Left colon (tissue), 2 donors: Measurements from ENCODE around the gene ZBTB16. TPM values are rescaled to one million over a fixed set of nuclear protein-coding genes. Genes with fewer than 3 reads are reported as not detected.

ENCODE experiments used
- ATAC-seq: fragments of 200-7000 bp; cut with Tn5 transposase; one replicate; pipeline ENCODE4 v1.9.1; 2020; ENCODE audit warnings: mild to moderate bottlenecking, moderate library complexity
- DNase-seq, 2 donors: peaks; one replicate each; pipeline ENCODE4 v3.0.0-alpha.2; 2020
- intact Hi-C, 2 donors: fragments of 100-400 bp; cut with DNase I in 1 of 2; cut with micrococcal nuclease in 1 of 2; formaldehyde crosslinking; loops; one replicate each; pipeline versions ENCODE4 v1.11.2 to v1.14.0; 2022; cut with DNase I, micrococcal nuclease
- total RNA-seq, 2 donors: library from RNA; stranded (reverse); fragmentation: NEBNext Ultra II Directional; extraction: Animal tissue kit (Norgen Biotek cat#: 25700); gene quantifications; one replicate each; pipeline ENCODE4 v1.2.1, GENCODE V29; 2021
- donor health status: DM: no; HTN: no; CAD: no.
- donor health status: DM: yes; HTN: yes; CAD: no.

The ZBTB16 gene
- total RNA-seq, 2 donors from 2014 or later, result 10.0 to 75.1 TPM

DNA sequence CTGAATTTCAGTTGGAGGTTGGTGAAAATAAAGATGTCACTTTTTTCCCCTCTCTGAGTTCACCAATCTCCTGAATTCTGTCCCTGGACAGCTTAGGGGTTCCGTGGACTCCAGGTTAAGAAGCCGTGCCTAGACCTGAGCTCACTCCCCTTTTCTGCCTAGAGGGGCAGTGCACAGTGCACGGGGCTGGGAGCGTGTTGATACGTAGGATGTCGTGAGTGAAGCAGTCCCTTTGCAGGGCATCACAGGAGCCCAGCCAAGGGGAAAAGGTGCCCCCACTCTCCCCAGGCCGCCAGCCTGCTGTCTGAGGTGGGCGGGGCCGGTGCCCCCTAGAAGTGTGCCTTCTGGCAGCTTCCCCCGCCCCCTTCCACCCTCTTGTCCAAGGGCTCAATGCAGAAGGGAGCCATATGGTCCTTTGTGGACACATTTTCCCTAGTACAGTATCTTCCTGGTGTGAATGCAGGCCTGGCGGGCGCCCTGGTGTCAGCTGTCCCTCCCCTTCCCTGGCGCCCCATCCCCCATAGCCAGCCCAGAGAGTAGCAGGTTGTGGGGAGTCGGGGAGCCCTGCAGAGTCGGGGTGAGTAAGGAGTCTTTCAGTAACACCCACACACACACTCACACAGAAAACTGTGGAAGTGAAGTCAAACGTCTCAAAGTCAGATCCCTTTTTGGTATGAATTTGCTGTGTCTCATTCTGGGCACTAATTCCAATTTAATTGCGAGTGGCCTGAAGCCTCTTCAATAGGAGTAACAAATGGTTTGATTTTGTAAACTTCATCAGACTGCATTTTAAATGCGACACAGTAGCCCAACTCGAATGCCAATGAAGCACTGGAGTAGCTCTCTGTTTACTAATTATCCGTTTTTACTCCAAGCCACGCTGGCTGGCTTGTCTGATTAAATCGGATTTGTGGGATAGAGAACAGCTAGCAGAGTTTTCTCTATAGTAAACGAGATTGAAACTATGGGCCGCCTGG is 169.2 kb downstream of the ZBTB16 start:
- DNase-seq, result no peak
- ATAC-seq, result no peak
- intact Hi-C loops, result no loop called here

DNA sequence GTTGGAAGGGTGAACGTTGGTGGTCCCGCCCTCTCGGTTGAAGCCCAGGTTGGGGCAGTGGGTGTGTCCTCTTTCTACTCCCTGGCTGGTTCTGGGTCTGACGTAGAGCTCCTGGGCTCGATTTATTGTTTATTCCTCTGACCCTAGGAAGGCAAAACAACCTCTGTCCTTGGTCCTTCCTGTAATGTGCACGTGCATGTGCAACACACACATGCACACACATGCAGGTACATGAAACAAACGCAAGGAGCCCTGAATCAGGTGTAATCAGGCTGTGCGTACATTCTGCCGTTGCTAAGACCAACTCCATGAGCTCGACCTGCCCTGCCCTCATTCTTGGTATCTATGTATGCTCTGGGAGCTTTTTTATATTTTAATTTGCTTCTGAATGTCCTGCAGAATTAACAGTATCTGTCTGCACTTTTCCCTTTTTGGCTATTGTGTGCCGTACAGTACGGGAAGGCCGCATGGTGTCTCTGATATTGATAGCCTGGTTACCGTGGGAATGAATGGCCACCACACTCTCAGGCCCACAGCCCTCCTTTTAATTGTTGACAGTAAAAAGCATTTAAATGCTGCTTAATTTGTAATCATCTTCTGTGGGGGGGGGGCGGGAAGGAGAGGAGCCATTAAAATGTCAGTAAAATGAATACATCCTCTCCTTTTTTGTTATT is 170.7 kb downstream of the ZBTB16 start:
- no peak for ATAC-seq
- DNase-seq, result no peak
- intact Hi-C loops, result no loop called here

DNA sequence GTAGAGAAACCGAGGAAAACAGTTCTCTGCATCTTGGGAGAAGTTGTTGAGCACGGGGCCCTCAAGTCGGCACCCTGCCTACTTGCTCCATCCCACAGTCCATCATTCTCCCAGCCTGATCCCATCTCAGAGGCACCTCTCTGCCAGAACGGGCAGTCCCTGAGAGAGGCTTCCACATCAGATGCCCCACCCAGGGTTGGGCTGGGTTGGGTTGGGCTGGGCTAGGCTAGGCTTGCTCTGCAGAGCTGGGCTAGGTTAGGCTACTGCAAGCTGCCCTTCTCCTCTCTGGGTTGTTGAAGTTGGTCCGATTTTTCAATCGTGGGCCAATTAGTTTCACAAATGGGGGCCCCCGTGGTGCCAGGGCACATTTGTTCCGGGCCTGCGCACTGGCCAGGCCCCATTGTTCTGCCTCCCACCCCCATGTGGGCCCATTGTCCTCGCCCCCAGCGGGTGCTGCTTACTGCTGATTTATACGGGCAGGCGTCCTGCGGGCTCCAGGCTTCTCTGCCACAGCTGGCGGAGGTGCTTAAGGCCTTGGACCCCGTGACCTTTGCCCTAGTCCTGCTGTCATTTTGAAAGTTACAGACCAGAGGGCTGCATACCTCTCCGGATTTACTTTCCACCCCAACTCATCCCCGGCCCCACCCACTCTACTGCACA is 173.0 kb downstream of the ZBTB16 start:
- DNase-seq (peak in 1 of 2 donors; percentile 54), ATAC-seq (peak; percentile 91)
- intact Hi-C loops, result no loop called here

DNA sequence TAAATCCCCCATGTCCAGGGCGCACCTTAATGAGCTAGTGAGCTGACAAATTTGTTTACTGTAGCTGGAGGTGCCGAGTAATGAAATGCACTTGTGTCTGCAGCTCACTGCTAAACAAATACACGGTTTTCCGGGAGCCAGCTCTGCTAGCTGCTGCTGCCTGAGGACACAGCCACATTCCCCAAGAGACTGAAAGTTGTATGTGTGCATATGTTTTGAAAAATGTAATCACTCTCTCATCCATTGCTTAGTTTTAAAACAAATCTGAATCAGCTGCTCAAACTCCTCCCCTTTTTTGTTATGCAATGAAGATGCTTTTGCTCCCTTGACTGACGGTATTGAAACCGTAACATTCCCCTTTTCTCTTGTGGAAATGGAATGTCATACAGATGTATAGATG is 174.2 kb downstream of the ZBTB16 start:
- DNase-seq (no peak), ATAC-seq (peak; percentile 55)
- intact Hi-C loops, result no loop called here

DNA sequence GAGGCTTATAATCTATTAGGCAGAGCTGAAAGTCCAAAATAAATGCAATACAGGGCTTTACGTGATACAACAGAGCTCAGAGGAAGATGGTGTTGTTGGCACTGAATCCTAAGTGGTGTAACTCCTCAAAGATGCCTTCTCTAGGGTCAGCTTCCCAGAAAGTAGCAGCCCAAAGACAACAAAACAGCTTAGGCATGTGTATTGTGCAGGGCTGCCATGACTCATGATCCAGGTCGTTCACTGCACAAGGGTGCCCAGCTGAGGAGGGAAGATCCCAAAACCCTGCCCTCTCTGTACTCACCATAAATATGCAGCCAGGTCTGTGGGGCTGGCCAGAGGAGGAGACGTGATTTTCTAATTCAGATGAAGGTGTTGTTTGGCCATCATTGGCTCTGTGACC is 177.3 kb downstream of the ZBTB16 start:
- DNase-seq (no peak), ATAC-seq (no peak)
- intact Hi-C loops, result no loop called here

DNA sequence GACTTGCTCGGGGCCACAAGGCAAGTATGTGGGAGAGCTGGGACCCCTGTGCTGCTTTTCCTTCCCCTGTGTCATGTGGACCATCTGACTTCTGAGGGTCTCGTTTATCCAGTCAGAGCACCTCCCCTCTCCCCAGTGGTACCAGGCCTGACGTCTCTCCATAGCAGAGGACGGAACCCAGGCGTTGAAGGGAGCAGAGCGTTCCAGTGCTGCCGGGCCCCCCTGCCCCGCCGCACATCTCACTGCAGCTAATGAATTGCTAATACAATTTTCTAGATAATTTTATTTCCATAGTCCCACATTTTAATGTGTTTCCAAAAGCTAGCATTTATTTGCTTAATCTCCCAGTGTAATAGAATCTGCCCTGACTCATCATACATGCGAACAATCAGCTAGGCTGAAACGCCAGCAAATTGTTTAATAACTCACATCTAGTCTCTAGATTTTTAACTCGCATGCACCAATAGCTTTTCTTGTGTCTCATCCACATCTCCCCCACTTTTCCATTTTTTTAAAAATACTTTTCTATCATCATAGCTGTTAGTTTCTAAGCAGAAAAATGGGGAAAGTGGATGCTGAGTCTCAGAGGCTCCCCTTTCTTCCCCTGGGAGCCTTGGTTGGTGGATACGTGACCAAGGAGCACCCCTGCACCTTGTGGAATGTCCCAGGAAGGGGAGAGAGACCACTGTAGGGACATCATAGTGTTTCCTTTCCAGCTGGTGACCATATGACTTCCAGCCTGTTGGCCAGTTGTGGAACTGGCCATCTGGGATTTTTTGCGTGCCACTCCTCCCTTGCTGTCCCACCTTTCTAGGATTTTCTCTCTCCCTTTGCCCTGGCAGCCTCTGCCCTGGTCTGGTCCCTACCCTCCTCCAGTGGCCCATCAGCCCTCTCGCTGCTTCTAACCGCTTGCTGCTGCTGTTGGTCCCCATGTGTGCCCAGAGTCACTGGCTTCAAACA is 178.1 kb downstream of the ZBTB16 start:
- ATAC-seq (no peak), DNase-seq (no peak)
- intact Hi-C loops, result no loop called here

DNA sequence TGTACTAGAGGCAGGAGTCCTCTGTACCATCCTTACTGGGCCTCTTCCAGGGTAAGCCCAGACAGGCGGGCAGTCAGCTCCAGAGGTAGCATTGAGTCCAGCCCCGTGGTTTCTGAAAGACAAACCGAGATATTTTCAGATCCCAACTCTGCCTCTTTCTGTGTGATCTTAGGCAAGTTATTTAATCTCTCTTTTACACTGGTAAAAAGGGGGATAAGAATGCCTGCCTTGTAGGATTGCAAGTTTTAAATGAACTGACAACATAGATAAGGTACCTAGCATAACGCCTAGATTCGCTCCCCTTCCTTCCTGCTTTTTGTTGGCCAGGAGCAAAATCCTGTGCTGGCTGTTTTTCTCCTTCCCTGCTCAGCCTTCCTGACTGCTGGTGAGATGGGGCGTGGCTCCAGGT is 180.2 kb downstream of the ZBTB16 start:
- ATAC-seq, result peak; percentile 41
- intact Hi-C loops, result no loop called here
- DNase-seq, result no peak

DNA sequence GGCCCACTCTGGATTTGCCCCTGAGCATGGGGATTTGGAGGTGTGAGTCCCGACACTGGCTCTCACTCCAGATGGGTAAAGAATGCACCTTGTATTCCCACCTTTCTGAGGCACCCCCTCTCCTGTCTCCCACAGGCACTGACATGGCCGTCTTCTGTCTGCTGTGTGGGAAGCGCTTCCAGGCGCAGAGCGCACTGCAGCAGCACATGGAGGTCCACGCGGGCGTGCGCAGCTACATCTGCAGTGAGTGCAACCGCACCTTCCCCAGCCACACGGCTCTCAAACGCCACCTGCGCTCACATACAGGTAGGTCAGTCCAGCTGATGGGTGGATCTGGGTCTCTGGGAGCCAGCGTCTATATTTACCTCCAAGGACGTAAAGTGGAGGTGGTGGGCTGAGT is 182.5 kb downstream of the ZBTB16 start:
- ATAC-seq (no peak), DNase-seq (no peak)
- intact Hi-C loops, result no loop called here

DNA sequence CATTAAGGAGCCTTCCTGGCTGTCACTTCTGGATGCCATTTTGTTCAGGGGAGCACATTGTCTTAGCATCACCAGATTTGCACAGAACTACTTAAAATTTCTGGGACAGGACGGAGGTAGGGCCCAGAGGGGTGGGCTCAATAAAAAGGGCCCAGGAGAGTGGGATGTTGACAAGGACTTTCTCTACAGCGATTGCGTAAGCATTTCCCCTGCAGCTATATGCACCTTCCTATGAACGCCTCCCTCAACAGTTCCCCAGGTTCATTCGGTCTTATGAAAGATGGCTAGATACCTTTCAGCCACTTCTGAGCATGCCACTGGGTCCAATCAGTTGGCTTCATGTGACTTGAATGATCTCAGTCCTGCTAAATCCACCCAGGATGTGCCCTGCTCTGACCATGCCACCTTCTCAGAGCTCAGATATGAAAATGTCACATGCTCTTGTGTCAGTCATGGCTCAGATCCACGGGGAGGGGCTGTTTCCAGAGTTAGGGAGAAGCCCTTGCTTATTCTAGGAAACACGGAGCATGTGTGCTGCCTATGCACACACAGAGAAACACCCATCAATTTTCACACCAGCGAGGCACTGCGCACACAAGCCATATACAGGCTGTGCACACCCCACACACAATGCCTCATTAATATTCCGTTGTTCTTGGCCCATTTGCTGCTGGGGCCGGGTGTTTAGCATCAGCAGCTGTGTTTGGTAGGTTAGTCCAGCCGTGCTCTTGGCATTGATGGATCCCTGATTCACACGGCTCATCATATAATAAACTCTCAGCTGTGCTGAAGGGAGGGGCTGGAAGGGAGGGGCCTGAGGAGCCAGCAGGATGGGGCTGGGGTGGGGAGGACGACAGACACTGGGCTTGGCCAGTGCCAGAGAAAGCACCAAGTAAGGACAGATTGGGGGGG is 184.2 kb downstream of the ZBTB16 start:
- DNase-seq (no peak), ATAC-seq (peak; percentile 54)
- intact Hi-C loops, result no loop called here

DNA sequence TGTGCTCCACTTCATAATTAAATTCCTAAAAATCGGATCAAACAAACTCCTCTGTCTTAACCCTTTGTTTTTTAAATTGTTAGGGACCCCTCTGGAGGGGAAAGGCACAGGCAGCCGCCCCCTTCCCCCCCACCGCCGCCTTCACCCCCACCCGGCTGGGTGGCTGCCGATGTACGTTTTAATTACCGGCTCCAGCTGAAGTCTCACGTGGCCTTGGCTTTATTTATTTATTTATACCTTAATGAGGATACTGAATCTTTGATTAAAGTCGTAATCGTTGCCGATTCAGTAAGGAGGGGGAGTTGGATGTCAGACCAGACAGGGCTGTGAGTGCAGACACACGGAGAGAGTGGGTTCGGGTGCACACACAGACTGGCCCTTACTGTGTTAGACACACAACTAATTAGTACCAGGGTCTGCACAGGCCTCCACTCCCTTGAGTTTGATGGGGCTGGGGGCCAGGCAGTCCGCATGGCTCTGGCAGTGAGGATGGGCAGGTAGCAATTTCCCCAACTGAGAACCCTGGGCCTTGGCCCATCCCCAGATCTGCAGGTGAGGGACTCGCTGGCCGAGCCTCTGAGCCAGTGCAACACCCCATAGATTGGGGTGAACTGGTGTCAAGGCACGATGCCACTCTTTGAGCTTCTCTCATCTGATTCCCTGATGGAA is 185.3 kb downstream of the ZBTB16 start:
- intact Hi-C loops, result no loop called here
- DNase-seq (no peak), ATAC-seq (no peak)

DNA sequence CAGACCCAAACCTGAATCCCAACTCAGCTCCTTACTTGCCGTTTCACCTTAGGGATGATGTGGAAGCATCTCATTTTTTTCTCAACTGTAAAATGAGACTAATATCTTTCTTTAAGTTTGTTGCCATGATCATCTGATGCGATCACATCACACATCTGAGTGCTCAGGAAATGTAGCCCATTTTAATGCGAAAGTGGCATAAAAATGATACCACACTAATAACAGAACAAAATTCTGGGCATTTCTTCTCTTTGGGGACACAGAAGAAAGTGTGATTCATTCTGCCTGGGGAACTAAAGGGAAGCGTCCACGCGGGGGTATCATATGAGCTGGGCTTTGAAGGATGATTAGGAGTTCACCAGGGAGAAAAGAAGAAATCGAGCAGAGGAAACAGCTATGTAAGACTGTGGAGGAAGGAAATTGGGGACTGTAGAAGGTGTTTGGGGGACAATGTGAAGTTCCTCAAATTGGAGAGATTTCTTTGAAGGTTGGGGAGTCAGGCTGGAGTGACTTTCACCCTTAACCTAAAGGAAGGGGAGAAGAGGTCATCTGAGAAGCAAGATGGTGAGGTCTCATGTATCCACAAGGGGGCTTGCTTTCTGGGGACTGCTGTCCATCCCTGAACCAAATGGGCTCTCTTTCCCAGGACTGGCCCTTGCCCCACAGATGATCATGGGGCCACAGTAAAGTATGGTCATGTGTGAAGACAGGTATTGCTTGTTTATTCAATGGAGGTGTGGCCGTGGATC is 187.0 kb downstream of the ZBTB16 start:
- intact Hi-C loops, result no loop called here
- no peak for DNase-seq
- no peak for ATAC-seq

DNA sequence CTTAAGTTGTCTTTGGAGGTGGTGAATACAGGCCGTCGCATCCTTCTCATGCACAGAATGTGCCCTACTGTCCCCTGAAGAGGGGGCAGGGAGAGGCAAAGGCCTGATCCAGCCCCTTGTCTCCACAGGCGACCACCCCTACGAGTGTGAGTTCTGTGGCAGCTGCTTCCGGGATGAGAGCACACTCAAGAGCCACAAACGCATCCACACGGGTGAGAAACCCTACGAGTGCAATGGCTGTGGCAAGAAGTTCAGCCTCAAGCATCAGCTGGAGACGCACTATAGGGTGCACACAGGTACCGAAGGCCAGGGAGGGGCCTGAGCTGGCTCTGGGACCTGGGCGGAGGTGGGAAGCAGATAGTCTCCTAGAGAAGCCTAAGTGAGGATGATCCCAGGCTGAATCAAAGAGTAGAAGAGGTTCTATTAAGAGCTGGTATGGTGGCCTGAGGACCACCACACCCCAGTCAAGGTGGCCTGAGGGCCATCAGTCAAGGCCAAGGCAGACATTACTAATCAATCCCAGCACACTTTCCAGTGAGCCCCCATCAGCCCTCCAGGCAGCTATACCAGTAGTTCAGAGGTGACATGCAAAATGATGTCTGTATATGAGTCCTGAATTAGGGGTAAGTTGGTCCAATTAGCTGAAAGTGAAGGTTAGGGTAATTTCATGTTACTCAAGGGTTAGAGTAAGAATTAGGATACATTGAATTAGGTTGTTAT is 187.7 kb downstream of the ZBTB16 start:
- intact Hi-C loops, result no loop called here
- DNase-seq (no peak), ATAC-seq (no peak)

DNA sequence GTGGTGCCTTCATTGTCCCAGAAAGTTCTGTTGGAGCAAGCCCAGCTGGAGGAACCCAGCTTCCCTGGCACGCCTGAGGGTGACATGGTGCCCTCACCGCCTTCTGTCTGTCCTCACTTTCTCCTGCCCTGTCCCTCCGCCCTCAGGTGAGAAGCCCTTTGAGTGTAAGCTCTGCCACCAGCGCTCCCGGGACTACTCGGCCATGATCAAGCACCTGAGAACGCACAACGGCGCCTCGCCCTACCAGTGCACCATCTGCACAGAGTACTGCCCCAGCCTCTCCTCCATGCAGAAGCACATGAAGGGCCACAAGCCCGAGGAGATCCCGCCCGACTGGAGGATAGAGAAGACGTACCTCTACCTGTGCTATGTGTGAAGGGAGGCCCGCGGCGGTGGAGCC is 190.7 kb downstream of the ZBTB16 start:
- intact Hi-C loops, result no loop called here
- DNase-seq (no peak), ATAC-seq (no peak)

DNA sequence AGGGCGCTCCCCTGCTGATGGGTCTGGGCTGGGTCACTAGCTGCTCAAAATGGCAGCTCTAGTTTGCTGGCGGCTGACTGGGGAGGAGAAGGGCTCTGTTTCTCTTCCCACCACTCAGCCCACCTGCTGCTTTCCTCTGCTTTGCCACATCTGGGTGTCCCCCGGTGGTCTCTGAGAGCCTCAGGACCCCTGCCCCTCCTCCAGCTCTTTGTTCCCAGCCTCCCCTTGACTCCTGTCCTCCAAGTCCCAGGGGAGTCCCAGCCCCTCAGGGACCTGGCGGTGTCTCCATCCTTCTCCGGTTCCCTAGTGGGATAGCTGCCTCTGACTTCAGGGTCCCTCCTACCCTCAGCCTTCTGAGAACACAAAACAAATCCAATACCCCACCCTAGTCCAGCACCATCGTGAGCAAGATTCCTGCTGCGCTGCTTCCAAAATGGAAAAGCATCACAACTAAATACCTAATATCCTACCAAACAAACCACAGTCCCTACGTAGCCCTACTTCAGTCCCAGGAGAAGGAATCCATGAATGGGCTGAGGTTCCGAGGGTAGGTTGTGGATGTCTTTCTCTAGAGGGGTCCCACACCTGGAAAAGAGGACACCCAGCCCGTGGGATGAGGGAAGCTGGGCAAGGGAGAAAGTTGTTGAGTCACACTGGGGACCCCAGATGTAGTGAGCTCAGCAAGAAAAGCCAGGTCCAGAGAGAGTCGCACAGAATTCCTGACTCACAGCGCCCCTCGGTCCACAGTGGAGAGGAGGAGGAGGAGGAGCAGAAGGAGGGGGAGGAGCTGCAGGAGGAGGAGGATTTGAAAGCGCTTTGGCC is 191.7 kb downstream of the ZBTB16 start:
- ATAC-seq (no peak), DNase-seq (no peak)
- intact Hi-C loops, result no loop called here

DNA sequence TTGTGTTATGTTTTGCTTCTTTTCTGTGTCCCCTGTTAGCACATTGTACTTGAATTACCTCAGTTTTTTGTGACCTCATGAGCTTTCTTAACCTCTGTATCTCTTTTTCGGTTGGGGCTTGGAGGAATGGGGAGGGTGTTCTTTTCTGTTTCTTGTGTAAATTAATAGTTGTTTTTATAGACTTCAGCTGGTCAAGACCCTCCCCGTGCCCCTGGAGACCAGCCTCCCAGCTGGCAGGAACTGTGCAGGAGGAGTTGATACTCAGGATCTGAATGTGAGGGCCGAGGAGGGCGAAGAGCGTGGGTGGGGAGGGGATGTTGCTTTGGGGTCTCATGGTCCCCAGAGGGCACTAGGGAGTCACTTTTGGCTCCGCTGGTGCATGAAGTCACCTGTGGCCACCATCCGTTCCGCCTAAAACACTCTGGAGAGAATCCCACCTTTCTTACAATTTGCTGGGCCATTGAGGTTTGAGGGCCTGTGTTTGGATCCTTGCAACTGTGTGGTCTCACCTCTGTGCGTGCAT is 192.4 kb downstream of the ZBTB16 start:
- no peak for ATAC-seq
- DNase-seq, result no peak
- intact Hi-C loops, result no loop called here
